CD4-positive, CD25-positive, alpha-beta regulatory T cell (primary cell): ENCODE results near the gene MAN1A1. TPM values are rescaled to one million over a fixed set of nuclear protein-coding genes. Genes with fewer than 3 reads are reported as not detected.

Source experiments
- ATAC-seq, 2 donors: fragments of 150-1000 bp; cut with Tn5 transposase; one replicate each; pipeline ENCODE4 v1.10.0; 2021; ENCODE audit warnings: low read depth in 2 of 2, moderate number of reproducible peaks in 2 of 2, moderate library complexity in 1 of 2
- DNase-seq, 3 donors: peaks; one replicate each; pipeline versions ENCODE4 v3.0.0 to v3.0.0-alpha.2; 2012 to 2022; ENCODE audit warnings: mixed read lengths in 1 of 3
- H3K27ac ChIP-seq: one replicate; pipeline ENCODE4 v1.7.0; 2013; ENCODE audit warnings: mild to moderate bottlenecking, low read length; ENCODE audit not compliant: insufficient read depth, poor library complexity, severe bottlenecking
- H3K27me3 ChIP-seq: one replicate; pipeline ENCODE4 v1.7.0; 2013; ENCODE audit warnings: low read length; ENCODE audit not compliant: control insufficient read depth, insufficient read depth
- H3K36me3 ChIP-seq: one replicate; pipeline ENCODE4 v1.7.0; 2013; ENCODE audit warnings: mild to moderate bottlenecking, low read length, moderate library complexity; ENCODE audit not compliant: control insufficient read depth, insufficient read depth
- H3K4me1 ChIP-seq: 2 replicates; pipeline ENCODE4 v1.7.0; 2013; ENCODE audit warnings: mild to moderate bottlenecking, low read length; ENCODE audit not compliant: insufficient read depth, control insufficient read depth, poor library complexity, severe bottlenecking
- H3K4me3 ChIP-seq: one replicate; pipeline ENCODE4 v1.7.0; 2013; ENCODE audit warnings: low read depth, mild to moderate bottlenecking, low read length, moderate library complexity
- H3K9me3 ChIP-seq, 2 experiments: 1 replicate in 1 of 2; 2 replicates in 1 of 2; pipeline ENCODE4 v1.7.0; 2013; ENCODE audit warnings: low read length in 2 of 2, mild to moderate bottlenecking in 1 of 2, moderate library complexity in 1 of 2; ENCODE audit not compliant: control insufficient read depth in 2 of 2
- H3K27ac Mint-ChIP-seq, 3 donors: one replicate each; pipeline ENCODE4 v1.8.0; 2020 to 2022; ENCODE audit warnings: mild to moderate bottlenecking in 3 of 3, mixed read lengths in 3 of 3, moderate library complexity in 2 of 3
- H3K27me3 Mint-ChIP-seq: one replicate; pipeline ENCODE4 v1.8.0; 2022; ENCODE audit warnings: mild to moderate bottlenecking, mixed read lengths
- H3K36me3 Mint-ChIP-seq: one replicate; pipeline ENCODE4 v1.8.0; 2020; ENCODE audit warnings: mixed read lengths
- H3K4me1 Mint-ChIP-seq, 4 donors: one replicate each; pipeline ENCODE4 v1.8.0; 2020 to 2022; ENCODE audit warnings: mixed read lengths in 4 of 4, mild to moderate bottlenecking in 1 of 4
- H3K4me3 Mint-ChIP-seq, 4 donors: one replicate each; pipeline ENCODE4 v1.8.0; 2020 to 2022; ENCODE audit warnings: mild to moderate bottlenecking in 4 of 4, mixed read lengths in 4 of 4, moderate library complexity in 3 of 4
- H3K9me3 Mint-ChIP-seq, 7 donors: one replicate each; pipeline ENCODE4 v1.8.0; 2020 to 2022; ENCODE audit warnings: mixed read lengths in 7 of 7, mild to moderate bottlenecking in 3 of 7, moderate library complexity in 2 of 7
- polyA plus RNA-seq, 4 donors: library from polyadenylated mRNA; unstranded; fragments of 300-500 nt; fragmentation: Illumina TruSeq; gene quantifications; one replicate each; pipeline ENCODE4 v1.2.3, GENCODE V29; 2021
- total RNA-seq: library from RNA; stranded (reverse); gene quantifications from one replicate; pipeline ENCODE4 v1.2.3, GENCODE V29; 2022

The MAN1A1 gene
- total and polyA plus RNA-seq, 5 donors from 2014 or later, result 10.7 to 20.6 (median 13.6) TPM

DNA sequence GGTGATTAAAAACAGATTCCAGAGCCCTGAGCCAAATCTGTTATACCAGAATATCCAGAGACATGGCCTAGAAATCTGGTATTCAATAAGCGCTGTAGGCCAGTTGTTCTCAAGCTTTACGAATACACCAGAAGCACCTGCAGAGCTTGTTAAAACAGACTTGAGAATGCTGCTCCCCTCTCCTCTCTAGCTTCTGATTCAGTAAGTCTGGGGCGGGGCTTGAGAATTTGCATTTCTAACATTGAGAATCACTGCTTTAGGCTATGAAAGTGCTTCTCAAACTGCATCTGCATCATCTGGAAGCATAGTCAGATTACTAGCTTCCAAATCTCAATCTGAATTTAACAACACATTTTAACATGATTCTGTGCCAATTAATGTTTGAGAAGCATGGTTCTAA, 20.5 kb upstream of the MAN1A1 start:
- ATAC-seq, result no peak
- Histone ChIP-seq H3K27ac (no peak overlapping the region), H3K4me3 (no peak overlapping the region), H3K4me1 (no peaks in the 10 kb centered on the region), H3K36me3 (no peaks in the 10 kb centered on the region), H3K9me3 (no peaks in the 10 kb centered on the region), H3K27me3 (no peaks in the 10 kb centered on the region)
- peaks cover 0 to 4% (median 0%) of the 10 kb centered on the region in 7 donors for H3K9me3 Mint-ChIP-seq
- H3K36me3 Mint-ChIP-seq, result peaks cover 7% of the 10 kb centered on the region
- DNase-seq, result no peak
- H3K27me3 Mint-ChIP-seq, result no peaks in the 10 kb centered on the region
- H3K27ac Mint-ChIP-seq, result no peak overlapping the region
- H3K4me1 Mint-ChIP-seq, result no peaks in the 10 kb centered on the region
- H3K4me3 Mint-ChIP-seq, result no peak overlapping the region

DNA sequence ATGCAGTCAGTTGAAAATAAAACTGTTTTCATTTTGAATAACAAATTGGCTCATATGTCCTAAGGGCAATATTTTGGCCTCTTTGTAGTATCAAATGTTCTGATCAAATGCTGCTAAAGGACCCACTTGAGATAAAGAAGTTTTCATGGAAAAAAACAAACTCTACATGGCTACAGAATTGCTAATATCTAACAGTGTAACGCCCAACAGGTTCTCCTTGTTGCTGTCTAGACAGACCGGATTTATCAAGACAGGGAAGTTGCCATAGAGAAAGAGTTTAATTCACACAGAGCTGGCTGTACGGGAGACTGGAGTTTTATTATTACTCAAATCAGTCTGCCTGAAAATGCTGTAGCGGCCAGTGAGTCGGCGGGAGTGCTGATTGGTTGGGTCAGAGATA, 19.4 kb upstream of the MAN1A1 start:
- no peak for ATAC-seq
- Histone ChIP-seq H3K4me3 (no peak overlapping the region), H3K36me3 (no peaks in the 10 kb centered on the region), H3K9me3 (no peaks in the 10 kb centered on the region), H3K4me1 (no peaks in the 10 kb centered on the region), H3K27ac (no peak overlapping the region), H3K27me3 (no peaks in the 10 kb centered on the region)
- H3K36me3 Mint-ChIP-seq, result peaks cover 13% of the 10 kb centered on the region
- no peak for DNase-seq
- peaks cover 0 to 4% (median 0%) of the 10 kb centered on the region in 7 donors for H3K9me3 Mint-ChIP-seq
- no peaks in the 10 kb centered on the region for H3K27me3 Mint-ChIP-seq
- no peaks in the 10 kb centered on the region for H3K4me1 Mint-ChIP-seq
- H3K4me3 Mint-ChIP-seq, result no peak overlapping the region
- H3K27ac Mint-ChIP-seq, result no peak overlapping the region

GRCh38 chr6:119361209-119361608, 11.6 kb upstream of the MAN1A1 start:
- H3K9me3 ChIP-seq, result no peaks in the 10 kb centered on the region
- DNase-seq, result no peak
- Mint-ChIP-seq H3K9me3 (peaks cover 0 to 1% (median 0%) of the 10 kb centered on the region in 7 donors), H3K36me3 (peaks cover 13% of the 10 kb centered on the region), H3K27me3 (no peaks in the 10 kb centered on the region), H3K27ac (no peak overlapping the region), H3K4me3 (no peak overlapping the region), H3K4me1 (peaks cover 0 to 7% (median 0%) of the 10 kb centered on the region in 4 donors)
- H3K36me3 ChIP-seq, result no peaks in the 10 kb centered on the region
- H3K27me3 ChIP-seq, result no peaks in the 10 kb centered on the region
- ATAC-seq, result no peak
- H3K4me1 ChIP-seq, result no peaks in the 10 kb centered on the region
- no peak overlapping the region for H3K4me3 ChIP-seq
- H3K27ac ChIP-seq, result no peak overlapping the region

- H3K36me3 ChIP-seq, result no peaks in the 10 kb centered on the region
- no peak overlapping the region for H3K4me3 ChIP-seq
- H3K27ac ChIP-seq, result no peak overlapping the region
- H3K4me1 ChIP-seq, result no peaks in the 10 kb centered on the region
- DNase-seq, result peak in 1 of 3 donors; percentile 23
- Mint-ChIP-seq H3K4me3 (no peak overlapping the region), H3K4me1 (peaks cover 0 to 7% (median 0%) of the 10 kb centered on the region in 4 donors), H3K36me3 (peaks cover 13% of the 10 kb centered on the region), H3K27me3 (no peaks in the 10 kb centered on the region), H3K27ac (peak overlapping the region in 2 of 3 donors; percentile 11 to 14), H3K9me3 (no peaks in the 10 kb centered on the region)
- no peak for ATAC-seq
- no peaks in the 10 kb centered on the region for H3K27me3 ChIP-seq
- no peaks in the 10 kb centered on the region for H3K9me3 ChIP-seq
Observed at GRCh38 chr6:119360262-119360915, 10.8 kb upstream of the MAN1A1 start.

GRCh38 chr6:119355890-119356289, 6.3 kb upstream of the MAN1A1 start:
- H3K36me3 Mint-ChIP-seq, result no peaks in the 10 kb centered on the region

GRCh38 chr6:119355157-119355556, 5.6 kb upstream of the MAN1A1 start:
- Histone ChIP-seq H3K27me3 (no peaks in the 10 kb centered on the region), H3K4me1 (peaks cover 10% of the 10 kb centered on the region), H3K4me3 (no peak overlapping the region), H3K36me3 (no peaks in the 10 kb centered on the region), H3K9me3 (no peaks in the 10 kb centered on the region), H3K27ac (no peak overlapping the region)
- Mint-ChIP-seq H3K36me3 (no peaks in the 10 kb centered on the region), H3K4me3 (no peak overlapping the region), H3K9me3 (no peaks in the 10 kb centered on the region), H3K27me3 (no peaks in the 10 kb centered on the region), H3K27ac (no peak overlapping the region), H3K4me1 (peaks cover 7 to 25% (median 14%) of the 10 kb centered on the region in 4 donors)
- ATAC-seq (no peak), DNase-seq (no peak)

More at GRCh38 chr6:119355890-119356289, 6.3 kb upstream of the MAN1A1 start:
- H3K27ac ChIP-seq, result no peak overlapping the region
- H3K4me3 Mint-ChIP-seq, result no peak overlapping the region
- no peaks in the 10 kb centered on the region for H3K27me3 Mint-ChIP-seq
- H3K4me1 ChIP-seq, result peaks cover 3% of the 10 kb centered on the region
- DNase-seq (no peak), ATAC-seq (no peak)
- H3K4me3 ChIP-seq, result no peak overlapping the region
- H3K36me3 ChIP-seq, result no peaks in the 10 kb centered on the region
- H3K4me1 Mint-ChIP-seq, result peaks cover 6 to 25% (median 10%) of the 10 kb centered on the region in 4 donors
- no peaks in the 10 kb centered on the region for H3K27me3 ChIP-seq
- no peaks in the 10 kb centered on the region for H3K9me3 ChIP-seq
- H3K27ac Mint-ChIP-seq, result no peak overlapping the region
- H3K9me3 Mint-ChIP-seq, result no peaks in the 10 kb centered on the region

DNA sequence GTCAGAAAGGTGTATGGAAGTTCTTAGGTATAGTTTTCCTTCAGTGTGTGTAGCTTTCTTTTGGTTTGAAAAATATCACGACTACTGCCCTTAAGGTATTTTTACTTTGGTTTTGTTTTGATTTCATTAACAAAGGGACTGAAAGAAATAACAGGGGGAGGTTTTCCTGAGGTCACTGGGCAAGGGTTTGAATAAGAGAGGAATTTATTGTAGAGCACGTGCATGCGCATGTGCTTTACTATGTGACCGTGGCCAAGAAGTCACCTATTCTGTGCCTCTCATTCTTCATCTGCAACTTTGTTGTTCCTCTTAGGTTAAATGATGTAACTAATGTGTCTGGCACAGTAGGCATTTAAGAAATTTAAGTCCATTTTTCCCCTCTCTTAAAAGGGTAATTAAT, 4.1 kb upstream of the MAN1A1 start:
- ATAC-seq, result no peak
- DNase-seq, result no peak
- H3K27ac Mint-ChIP-seq, result no peak overlapping the region
- Histone ChIP-seq H3K9me3 (no peaks in the 10 kb centered on the region), H3K4me3 (no peak overlapping the region), H3K27me3 (no peaks in the 10 kb centered on the region), H3K27ac (no peak overlapping the region), H3K4me1 (peaks cover 14% of the 10 kb centered on the region), H3K36me3 (no peaks in the 10 kb centered on the region)
- H3K36me3 Mint-ChIP-seq, result no peaks in the 10 kb centered on the region
- H3K4me3 Mint-ChIP-seq, result peak overlapping the region in 1 of 4 donors; percentile 23
- H3K4me1 Mint-ChIP-seq, result peaks cover 7 to 25% (median 15%) of the 10 kb centered on the region in 4 donors
- H3K27me3 Mint-ChIP-seq, result no peaks in the 10 kb centered on the region
- H3K9me3 Mint-ChIP-seq, result no peaks in the 10 kb centered on the region

DNA sequence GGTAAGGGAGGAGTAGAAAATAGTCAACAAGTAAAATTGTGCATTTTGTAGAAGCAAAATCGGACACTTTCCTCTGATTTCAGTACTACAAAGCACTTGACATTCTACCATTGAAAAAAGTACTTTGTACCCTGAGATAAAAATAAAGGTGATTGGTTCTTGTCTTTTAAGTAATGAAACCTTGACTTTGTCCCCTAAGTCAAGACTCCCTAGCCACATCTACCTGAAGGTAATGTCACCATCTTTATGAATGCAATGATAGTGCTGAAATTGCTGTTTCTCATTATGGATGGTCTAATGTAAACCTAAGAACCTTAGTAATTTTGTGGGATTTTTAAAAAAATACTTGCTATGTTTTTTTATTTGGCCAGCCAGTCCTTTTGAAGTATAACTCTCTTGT, 2.4 kb upstream of the MAN1A1 start:
- Histone ChIP-seq H3K27me3 (no peaks in the 10 kb centered on the region), H3K27ac (no peak overlapping the region), H3K9me3 (no peaks in the 10 kb centered on the region), H3K36me3 (no peaks in the 10 kb centered on the region), H3K4me3 (no peak overlapping the region), H3K4me1 (peaks cover 24% of the 10 kb centered on the region)
- DNase-seq, result no peak
- Mint-ChIP-seq H3K36me3 (no peaks in the 10 kb centered on the region), H3K27ac (no peak overlapping the region), H3K9me3 (no peaks in the 10 kb centered on the region), H3K27me3 (no peaks in the 10 kb centered on the region), H3K4me3 (peak overlapping the region in 1 of 4 donors; percentile 51), H3K4me1 (peaks cover 12 to 40% (median 21%) of the 10 kb centered on the region in 4 donors)
- ATAC-seq, result no peak
